GM12878 (cell line): ENCODE measurements around the gene AATF.

ENCODE experiments used
- BACH1 ChIP-seq: fragments of 450-650 bp; IDR thresholded peaks from 2 replicates; pipeline ENCODE4 v1.6.1; 2017; ENCODE audit warnings: mild to moderate bottlenecking, borderline replicate concordance
- BCLAF1 ChIP-seq: fragments of 450-650 bp; IDR thresholded peaks from 2 replicates; pipeline ENCODE4 v1.6.1; 2017; ENCODE audit warnings: antibody characterized with exemption, mild to moderate bottlenecking, moderate library complexity
- CREB1 ChIP-seq: IDR thresholded peaks from 2 replicates; pipeline ENCODE4 v1.6.1; 2012; ENCODE audit warnings: low read depth, mild to moderate bottlenecking, inconsistent platforms
- CTCF ChIP-seq, 3 experiments: IDR thresholded peaks in 2 of 3; conservative IDR thresholded peaks in 1 of 3; 2 replicates each; pipeline ENCODE4 v1.5.1; 2011; ENCODE audit warnings: low read depth in 3 of 3, low read length in 3 of 3, mild to moderate bottlenecking in 3 of 3, control low read depth in 2 of 3, moderate library complexity in 2 of 3, inconsistent platforms in 1 of 3, mixed read lengths in 1 of 3; ENCODE audit not compliant: control insufficient read depth in 2 of 3, insufficient read depth in 1 of 3; ENCODE audit errors: extremely low read depth in 1 of 3
- POLR2A ChIP-seq: IDR thresholded peaks from 2 replicates; pipeline ENCODE4 v1.6.1; 2011; ENCODE audit warnings: low read depth, mild to moderate bottlenecking, low read length
- TCF12 ChIP-seq: IDR thresholded peaks from 2 replicates; pipeline ENCODE4 v1.6.1; 2011; ENCODE audit warnings: low read depth, mild to moderate bottlenecking, low read length
- ZNF274 ChIP-seq: IDR thresholded peaks from one replicate; pipeline ENCODE4 v1.8.0; 2011; ENCODE audit not compliant: insufficient read length, insufficient read depth
- TF ChIP-seq, protein P1 (sequence below): IDR thresholded peaks from 2 replicates; pipeline ENCODE4 v1.6.1; 2012; ENCODE audit warnings: low read depth, low read length, improper control_type of control experiment

GRCh38 chr17:37086334-37086733 is 137.6 kb downstream of the AATF start:
- TF ChIP-seq POLR2A (no peak), CTCF (IDR thresholded peaks at IDR 0.05 in 2 of 3, conservative IDR thresholded peaks at IDR 0.05 in 1 of 3; ENCODE audit: control insufficient read depth in 2 of 3, extremely low read depth in 1 of 3, insufficient read depth in 1 of 3, low read depth in 3 of 3, low read length in 3 of 3) (no peak), BCLAF1 (no peak), CREB1 (no peak), BACH1 (no peak), ZNF274 (no peak), TCF12 (no peak)
- TF ChIP-seq, protein P1, sequence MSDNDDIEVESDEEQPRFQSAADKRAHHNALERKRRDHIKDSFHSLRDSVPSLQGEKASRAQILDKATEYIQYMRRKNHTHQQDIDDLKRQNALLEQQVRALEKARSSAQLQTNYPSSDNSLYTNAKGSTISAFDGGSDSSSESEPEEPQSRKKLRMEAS, result no peak
